IPS DF 19.7 (cell line): ENCODE measurements around the gene UNC93B1.
"Not testable (repeated sequence)": the region's sequence is repeated elsewhere in the genome, so short reads cannot be mapped to it uniquely, and the experiment has no call there.

ENCODE experiments used
- DNase-seq: peaks from one replicate; pipeline ENCODE4 v3.0.0-alpha.2; 2013; ENCODE audit warnings: low read depth, low spot score

The UNC93B1 gene

DNA sequence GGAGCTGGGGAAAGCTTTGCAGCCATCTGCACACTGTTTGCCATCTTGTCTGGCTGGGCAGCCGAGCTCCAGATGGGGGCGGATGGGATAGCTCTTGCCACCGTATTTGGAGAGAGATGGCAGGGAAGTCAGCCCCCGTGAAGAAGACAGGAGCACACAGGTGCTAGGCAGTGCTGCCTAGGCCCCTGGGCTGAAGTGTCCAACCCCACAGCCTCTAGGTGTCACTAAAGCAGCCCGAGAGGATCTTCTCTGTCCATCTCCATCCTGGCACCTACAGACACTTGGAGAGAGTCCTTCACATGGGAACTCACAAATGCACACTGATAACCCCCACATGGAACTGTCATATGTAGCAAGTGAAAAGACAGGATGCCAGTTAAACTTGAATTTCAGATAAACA lies 60.5 kb downstream of the UNC93B1 start:
- not testable (repeated sequence) for DNase-seq
